HL-60 (cell line): Measurements from ENCODE around the gene MTMR6.

Experiments
- DNase-seq, 2 experiments: peaks; one replicate each; pipeline ENCODE4 v3.0.0-alpha.2; 2010 to 2020; ENCODE audit warnings: low read depth in 1 of 2, low spot score in 1 of 2
- H3K27ac ChIP-seq: fragments of 250-450 bp; sonication (Bioruptor Pico); replicated peaks from 2 replicates; pipeline ENCODE4 v1.5.1; 2020; ENCODE audit warnings: mild to moderate bottlenecking, moderate library complexity
- H3K27me3 ChIP-seq: fragments of 250-450 bp; sonication (Bioruptor Pico); 2 replicates; pipeline ENCODE4 v1.5.1; 2021; ENCODE audit warnings: mild to moderate bottlenecking, moderate library complexity; ENCODE audit not compliant: insufficient read depth, poor library complexity, severe bottlenecking
- H3K4me3 ChIP-seq: replicated peaks from 2 replicates; pipeline ENCODE4 v1.5.1; 2011; ENCODE audit warnings: mild to moderate bottlenecking, control low read depth, low read length; ENCODE audit not compliant: insufficient read depth
- CTCF ChIP-seq: IDR thresholded peaks from one replicate; pipeline ENCODE4 v1.5.1; 2011; ENCODE audit warnings: low read length, control low read depth, inconsistent platforms; ENCODE audit not compliant: insufficient read depth
- GABPA ChIP-seq: IDR thresholded peaks from 2 replicates; pipeline ENCODE4 v1.6.1; 2012; ENCODE audit warnings: low read depth
- POLR2AphosphoS5 ChIP-seq: IDR thresholded peaks from 2 replicates; pipeline ENCODE4 v1.6.1; 2012; ENCODE audit warnings: low read depth
- REST ChIP-seq: IDR thresholded peaks from 2 replicates; pipeline ENCODE4 v1.6.1; 2012; ENCODE audit warnings: low read depth; ENCODE audit not compliant: insufficient replicate concordance
- SPI1 ChIP-seq: IDR thresholded peaks from 2 replicates; pipeline ENCODE4 v1.6.1; 2012; ENCODE audit warnings: low read depth, mild to moderate bottlenecking, borderline replicate concordance

Gene MTMR6

DNA sequence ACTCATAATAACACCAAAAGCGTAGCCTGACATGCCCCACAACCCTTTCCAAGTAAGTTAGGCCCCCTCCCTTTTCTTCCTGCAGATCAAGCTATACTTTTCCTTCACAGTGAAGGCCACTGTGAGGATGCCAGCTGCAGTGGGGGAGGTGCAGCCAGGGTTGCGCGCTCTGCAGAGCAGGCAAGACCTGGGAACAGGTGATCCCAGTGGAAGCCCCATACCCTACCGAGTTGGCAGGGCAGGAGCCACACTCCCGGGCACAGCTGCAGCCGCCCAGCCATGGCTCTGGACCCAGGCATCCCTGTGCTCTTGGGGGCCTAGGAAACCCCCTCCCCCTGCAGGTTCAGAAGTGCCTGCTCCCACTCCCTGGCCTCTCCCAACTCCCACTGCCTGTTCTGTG lies 18.7 kb downstream of the MTMR6 start:
- TF ChIP-seq CTCF (no peak), GABPA (no peak), SPI1 (no peak), REST (no peak), POLR2AphosphoS5 (no peak)
- H3K4me3 ChIP-seq, result no peak overlapping the region
- H3K27ac ChIP-seq, result no peak overlapping the region
- DNase-seq, result no peak
- no peaks in the 10 kb centered on the region for H3K27me3 ChIP-seq

DNA sequence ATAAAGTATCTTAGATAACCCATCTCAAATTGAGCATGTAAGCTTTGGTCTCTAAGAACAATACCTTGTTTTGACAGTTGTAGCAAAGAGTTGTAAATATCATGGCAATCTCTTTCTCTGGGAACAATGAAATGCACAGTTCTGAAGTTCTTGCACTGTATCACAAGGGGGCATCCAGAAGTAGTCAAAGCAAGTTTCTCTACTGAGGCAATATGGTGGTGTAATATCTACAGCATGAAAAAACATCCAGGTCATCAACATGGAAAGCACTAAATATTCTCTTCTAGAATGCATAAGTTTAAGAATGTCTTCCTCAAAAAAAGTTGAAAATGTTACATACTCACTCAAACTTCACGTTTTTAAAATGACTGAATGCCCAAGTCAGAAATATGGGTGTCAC lies 19.6 kb downstream of the MTMR6 start:
- Histone ChIP-seq H3K4me3 (no peak overlapping the region), H3K27me3 (no peaks in the 10 kb centered on the region), H3K27ac (no peak overlapping the region)
- TF ChIP-seq REST (no peak), GABPA (no peak), SPI1 (no peak), CTCF (no peak), POLR2AphosphoS5 (no peak)
- no peak for DNase-seq

GRCh38 chr13:25266706-25267105 lies 20.6 kb downstream of the MTMR6 start:
- Histone ChIP-seq H3K27me3 (no peaks in the 10 kb centered on the region), H3K27ac (no peak overlapping the region), H3K4me3 (no peak overlapping the region)
- TF ChIP-seq GABPA (no peak), POLR2AphosphoS5 (no peak)
- DNase-seq, result no peak

GRCh38 chr13:25262261-25262660 lies 25.0 kb downstream of the MTMR6 start:
- H3K4me3 ChIP-seq, result no peak overlapping the region
- H3K27ac ChIP-seq, result no peak overlapping the region
- H3K27me3 ChIP-seq, result no peaks in the 10 kb centered on the region
- DNase-seq, result no peak
- TF ChIP-seq POLR2AphosphoS5 (no peak), SPI1 (no peak), GABPA (no peak), CTCF (no peak), REST (no peak)
